GM18861 (cell line): ENCODE results near the gene NTM.

Experiments used
- ATAC-seq: cut with Tn5 transposase; IDR thresholded peaks from one replicate; pipeline ENCODE4 v1.9.1; 2021; ENCODE audit not compliant: unreplicated experiment

Gene NTM

DNA sequence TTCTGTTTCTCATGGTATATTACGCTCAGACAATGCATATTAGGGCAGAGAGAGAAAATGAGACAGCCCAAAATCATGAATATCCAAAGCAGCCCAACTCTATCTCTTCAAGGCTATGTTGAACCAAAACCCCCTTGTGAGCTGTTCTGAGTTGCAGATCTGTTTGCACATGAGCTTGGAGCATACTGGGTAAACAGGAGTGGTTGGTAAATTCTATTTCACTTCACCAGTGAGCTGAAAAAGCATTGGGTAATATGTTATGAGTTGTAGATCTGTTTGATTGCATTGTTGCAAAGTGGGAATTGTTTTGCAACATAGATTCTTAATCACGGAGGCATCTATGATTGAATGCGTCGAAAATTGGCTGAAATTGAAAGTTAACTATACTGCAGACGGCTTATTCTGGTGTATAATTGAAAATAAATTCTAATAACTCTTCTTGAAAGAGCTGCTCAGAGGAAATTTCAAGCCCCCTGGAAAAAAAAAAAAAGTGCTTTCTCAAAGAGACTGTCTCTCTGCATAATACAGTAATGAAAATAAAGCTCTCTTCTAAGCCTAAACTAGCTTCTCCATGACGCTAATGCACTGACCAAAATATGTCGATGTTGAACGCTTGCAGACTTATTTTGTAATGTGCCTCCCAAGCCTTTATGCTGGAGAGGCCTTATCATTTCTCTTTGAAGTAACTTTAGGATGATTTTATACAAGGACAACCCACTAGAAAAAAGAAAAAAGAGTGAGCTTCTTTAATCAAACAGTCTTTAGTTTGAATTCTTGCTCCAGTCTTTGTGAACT lies 263.7 kb downstream of the NTM start:
- ATAC-seq = no peak

DNA sequence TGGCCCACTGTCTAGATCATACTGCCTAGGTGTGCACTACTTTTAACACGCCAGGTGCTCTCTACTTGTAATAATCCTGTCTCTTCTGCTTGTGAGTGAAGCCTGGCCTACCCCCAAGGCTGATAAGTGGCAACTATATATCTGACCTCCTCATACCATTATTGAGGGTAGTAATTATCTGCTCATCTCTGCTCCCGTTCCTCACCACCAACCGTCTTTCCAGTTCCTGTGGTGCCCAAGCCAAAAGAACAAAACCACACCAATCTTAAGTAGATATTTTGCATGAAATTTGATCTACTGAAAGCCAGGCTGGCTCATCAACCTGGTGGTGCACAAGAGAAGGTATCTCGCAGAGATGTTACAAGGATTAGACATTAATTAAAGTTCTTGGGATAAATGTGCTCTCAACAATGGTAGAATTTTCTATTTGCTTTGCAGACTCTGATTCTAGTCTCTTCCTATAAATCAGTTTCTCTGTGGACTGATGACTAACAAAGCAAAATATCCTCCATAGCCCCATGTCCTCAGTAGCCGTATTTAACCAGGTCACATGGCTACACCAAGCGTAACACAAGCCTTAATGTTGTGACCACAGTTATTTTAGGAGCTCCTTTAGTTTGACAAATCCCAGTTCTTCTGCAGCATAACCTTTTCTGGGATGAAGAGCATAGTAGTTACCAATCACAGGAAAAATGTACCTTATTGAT lies 267.2 kb downstream of the NTM start:
- no peak for ATAC-seq

DNA sequence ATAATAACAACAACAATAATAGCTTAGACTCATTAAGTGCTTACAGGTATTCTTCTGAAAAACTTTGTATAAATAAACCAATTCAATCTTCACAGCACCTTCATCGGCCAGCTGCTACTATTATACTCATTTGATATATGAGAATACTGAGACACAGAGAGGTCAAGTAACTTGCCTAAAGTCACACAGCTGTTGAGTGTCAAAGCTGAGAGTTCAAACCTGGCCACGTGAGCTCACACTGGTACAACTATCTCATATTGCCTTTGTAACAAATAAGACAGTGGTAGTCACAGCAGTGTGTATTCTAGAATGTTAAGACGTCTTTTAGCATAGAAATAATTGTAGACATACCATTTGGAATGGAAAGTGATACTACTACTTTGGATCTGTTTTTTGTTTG lies 268.5 kb downstream of the NTM start:
- ATAC-seq = no peak

DNA sequence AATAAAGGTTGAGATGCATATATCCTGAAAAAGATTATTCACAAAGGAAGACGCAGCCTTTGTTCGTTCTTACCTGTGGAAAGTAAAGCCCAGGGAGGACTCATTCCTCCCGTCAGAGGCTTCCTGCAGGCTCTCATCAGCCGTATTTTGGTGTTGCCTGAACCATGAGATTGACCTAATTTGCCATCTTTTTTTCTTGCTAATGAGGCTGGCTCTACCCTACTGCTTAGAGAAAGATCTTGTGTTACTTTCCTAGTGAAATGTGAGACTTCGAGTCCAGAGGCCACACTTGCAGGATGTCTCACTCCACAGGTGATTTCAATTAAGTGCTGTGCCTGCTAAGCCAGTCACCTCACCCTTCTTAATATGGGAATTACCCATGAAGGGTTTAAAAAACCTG lies 269.9 kb downstream of the NTM start:
- no peak for ATAC-seq

DNA sequence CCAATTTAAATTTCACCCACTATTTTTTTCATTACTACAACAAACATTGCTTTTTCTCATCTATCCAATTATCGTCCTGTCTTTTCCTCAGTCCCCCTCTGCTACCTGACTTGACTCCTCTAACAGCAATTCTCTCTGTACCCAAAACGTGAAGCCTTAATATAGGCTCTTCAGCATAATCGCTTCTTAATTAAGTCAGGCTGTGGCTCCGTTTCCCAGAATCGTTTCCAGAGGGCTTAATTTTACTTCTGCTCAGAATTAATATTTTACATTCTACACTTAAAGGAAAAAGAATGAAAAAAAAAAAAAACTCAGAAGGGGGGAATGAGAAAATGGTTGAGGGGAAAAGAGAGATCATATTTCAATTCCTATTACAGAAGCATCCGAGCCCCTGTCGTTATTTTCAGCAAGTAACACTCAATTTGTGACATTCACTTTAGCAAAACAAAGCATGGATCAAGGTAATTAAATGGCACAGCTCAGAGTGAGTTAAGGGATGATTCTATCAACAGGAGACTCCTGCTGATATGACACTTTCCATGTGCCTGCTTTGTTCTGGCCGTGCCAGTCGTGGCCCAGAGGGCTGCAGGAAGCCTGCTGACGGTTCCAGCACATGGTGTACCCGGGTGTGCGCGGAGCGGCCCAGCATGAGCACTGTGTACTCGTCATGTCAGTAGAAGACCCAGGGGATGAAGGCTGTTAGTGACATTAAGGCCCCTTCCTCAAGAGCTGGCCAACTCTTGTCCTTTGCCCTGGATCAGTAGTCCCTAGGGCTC lies 272.5 kb downstream of the NTM start:
- ATAC-seq = no peak

DNA sequence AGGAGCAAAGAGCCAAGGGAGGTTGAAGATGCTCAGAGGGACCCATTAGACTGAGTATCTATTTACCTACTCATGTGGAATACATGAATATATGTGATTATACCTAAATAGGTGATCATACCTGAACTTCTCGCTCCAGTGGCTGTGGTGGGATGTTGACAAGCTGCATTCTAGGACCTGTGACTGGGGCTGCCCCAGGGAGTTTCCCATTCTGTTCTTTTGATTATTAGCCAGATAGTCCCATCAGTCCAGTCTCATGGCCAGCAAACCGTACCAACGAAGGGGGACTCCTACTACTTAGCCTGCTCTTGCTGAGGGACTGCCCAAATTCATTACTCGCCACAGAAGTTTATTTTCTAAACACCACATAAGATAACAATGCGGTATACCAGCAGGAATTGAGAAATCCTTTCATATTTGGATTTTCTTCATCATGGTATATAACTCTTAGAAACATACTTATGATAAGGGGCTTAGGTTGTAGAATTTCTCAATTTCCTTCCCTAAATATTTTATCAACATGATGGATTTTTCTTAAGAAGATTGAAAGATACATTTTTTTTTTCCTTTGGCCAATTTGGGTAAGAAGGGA lies 273.9 kb downstream of the NTM start:
- ATAC-seq = peak; percentile 64

DNA sequence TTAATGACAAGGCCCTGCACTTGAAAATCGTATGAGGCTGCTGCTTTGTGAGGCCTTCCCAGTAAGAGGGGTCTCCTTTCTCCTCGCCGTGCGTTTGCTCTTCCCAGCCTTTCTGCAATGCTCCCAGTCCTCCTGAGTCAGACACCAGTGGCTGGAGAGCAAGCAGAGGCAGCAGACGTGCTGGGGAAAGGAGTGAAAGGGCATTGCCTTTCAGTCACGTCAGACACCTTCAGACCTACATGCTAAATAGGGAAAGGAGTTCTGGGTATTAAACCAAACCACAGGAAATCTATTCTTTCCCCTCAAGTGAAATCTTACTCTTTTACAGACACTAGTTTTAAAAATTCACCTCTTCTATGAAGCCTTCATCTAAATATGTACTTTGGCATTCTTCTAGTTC lies 274.8 kb downstream of the NTM start:
- ATAC-seq = no peak

DNA sequence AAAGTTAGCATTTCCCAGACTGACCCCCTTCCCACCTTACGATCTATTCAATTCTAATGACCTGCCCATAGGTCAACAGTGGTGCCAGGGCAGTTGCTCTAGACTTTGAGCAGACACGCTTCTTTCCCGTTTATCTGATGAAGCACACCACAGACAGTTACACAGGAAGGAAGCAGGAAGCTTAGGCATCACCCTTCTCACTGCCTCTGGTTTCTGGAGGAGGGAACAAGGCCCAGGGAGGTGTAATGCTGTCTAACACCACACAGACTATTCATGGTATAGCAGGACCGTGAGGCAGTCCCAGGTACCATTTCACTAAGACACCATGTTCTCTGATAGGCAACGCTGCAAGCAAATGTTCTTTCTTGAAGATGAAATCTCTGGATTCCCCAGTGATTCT lies 279.4 kb downstream of the NTM start:
- ATAC-seq = no peak

DNA sequence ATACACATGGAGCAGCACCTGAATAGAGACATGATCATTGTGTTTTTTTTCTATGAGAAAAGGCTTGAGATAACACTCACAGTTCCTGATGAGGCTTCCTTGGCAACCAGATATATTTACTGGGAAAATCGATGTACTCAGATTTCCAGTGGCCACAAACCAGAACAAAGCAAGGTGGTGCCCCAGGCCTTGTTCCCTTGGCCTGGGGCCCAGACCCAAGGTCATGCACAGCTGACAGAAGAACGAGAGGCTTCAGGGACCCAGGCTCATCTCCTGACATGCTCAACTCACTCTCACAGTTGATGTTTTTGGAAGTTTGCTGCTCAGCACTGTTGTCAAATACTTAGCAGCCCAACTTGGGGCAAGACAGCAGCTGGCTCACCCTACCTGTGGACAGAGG lies 281.8 kb downstream of the NTM start:
- ATAC-seq = no peak

DNA sequence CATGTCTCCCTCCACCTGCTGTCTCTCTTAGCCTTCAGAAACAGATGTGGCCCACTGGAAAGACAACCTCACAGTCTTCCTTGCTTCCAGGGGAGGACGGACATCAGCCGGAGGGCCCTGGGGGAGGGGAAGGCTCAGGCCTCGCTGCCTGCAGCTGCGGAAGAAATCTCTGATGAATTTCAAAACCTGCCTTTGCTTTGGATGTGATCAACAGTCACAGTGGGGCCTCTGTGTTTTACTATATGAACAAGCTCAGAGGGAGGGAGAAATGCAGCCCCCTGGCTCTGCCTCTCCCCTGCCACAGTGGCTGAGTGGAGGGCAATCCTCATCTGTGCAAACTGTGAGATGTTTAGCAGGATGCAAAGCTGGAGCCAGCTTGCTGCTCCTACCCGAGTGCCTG lies 282.8 kb downstream of the NTM start:
- ATAC-seq = no peak

DNA sequence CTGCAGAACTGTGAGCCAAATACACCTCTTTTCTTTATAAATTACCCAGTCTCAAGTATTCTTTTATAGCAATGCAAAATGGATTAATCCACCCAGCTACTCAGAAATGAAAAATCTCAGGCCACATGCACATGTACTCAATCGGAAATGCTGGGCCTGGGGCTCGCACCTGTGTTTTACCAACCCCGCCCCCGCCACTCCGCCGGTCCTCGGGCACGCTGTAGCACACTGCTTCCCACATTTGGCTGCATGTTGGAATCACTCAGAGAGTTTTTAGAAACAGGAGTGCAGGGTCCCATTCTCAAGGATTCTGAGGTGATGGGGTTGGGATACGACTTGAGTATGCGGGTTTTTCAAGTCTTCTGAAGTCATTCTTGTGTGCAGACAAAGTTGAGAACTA lies 284.4 kb downstream of the NTM start:
- ATAC-seq = no peak

DNA sequence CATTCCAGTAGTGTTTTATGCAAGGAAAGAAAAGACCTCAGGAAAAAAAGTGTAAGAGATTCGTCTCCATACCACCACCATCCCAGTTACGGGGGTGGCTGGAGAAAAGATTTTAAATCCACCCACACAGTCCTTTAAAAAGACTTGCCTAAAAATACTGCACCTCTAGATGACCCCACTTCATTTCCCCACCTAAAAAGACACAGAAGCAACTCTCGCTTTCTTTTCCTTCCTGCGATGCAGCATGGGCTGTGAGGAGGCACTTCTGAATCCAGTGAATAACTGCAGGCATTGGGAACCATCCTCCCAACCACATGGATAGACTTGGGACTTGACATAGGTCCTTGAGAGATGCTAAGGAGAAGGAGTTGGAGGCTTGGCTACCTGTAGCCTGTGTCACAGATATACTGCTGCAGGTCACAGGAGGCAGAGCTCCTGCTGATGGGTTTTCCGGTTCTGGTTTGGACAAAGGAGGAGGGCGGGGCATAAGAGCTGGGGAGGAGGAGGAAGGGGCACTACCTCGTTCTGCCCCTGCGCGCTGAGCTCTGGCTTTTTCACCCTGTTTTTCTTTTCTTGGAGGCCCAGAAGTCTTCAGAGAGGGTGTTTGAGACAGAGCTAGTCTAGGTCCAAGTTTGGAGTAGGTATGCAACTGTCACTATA lies 285.9 kb downstream of the NTM start:
- ATAC-seq = no peak

DNA sequence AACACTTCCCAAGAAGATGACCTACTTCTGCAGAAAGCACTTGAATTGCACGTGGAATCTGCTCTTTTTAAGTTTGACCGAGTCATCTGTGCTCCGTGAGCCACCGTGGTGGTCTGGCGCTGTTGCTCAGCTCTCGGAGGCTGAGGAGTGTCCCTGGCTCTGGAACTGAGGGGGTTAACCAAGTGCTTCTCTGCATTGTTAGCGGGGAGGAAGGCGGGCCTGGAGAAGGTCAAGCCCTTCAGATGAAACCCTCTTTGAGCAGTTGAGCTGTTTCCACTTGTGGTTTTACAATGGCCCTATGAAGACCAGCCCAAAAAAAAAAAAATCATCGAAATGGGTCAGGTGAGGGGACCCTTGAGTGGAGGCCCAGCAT lies 286.4 kb downstream of the NTM start:
- ATAC-seq = no peak

DNA sequence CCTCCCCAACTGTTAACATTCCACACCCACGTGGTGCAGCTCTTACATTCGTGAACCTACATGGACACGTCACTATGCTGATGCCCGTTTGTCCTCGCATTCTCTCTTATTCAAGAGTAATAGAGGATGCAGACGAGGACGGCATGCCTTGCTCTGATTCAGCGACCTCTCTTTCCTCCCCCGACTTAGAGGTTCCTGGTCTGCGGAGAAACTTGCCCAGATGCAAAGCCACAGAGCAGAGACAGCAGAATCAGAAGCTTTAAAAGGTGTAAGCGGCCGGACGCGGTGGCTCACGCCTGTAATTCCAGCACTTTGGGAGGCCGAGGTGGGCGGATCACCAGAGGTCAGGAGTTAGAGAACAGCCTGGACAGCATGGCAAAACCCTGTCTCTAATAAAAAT lies 288.0 kb downstream of the NTM start:
- no peak for ATAC-seq

DNA sequence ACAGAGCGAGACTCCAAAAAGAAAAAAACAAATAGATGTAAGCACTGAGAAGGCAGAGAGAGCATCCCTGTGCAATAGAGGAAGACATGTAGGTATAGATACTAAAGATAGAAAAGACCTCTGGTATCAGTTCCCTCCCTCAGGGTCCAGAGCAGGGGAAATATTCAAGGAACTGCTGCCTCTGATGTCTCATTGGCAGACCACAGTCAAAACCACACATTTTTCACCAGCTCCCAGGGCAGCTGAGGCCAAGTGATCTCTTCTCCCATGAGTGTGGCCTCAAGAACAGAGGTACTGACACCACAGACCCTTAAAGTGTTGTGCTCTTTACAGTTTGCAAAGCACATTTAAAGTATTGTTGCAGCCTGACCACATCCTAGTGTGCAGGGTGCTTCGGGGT lies 288.5 kb downstream of the NTM start:
- peak; percentile 63 for ATAC-seq

DNA sequence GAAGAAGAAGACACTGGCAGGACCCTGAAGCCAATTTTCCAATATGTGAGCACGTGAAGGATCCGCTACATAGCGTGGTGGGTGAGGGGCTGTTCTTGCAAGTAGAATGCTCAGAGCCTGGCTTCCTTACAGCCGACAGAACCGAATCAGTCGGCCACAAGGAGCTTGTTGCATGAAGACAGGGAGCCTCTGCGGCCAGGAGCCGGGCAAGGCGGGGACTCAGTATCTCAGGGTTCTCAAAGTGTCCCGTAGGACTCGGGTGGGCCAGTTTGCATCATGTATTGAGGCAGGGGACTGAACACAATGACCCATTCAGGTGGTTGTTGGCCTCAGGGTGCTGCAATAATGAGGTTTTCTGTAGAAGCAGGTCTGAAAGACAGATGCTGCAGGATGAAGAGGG lies 289.5 kb downstream of the NTM start:
- ATAC-seq = no peak

DNA sequence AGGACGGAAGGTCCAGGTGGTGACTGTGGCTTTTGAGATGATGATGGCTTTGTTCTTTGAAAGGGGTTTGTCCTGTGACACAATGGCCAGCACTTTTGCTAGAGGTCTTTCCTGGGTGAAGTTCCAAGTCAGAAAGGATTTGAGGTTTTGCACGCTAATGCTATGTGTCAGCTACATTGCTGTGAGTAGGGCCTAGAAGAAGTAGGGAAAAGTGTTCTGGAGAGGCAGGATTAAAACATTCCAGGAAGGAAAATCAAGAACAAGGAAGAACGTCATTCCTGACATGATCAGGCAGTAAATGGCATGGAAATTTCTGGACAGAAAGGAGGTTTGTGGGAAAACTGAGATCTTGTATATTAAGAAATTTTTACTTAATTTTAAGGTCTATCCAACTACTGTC lies 290.7 kb downstream of the NTM start:
- ATAC-seq = no peak

DNA sequence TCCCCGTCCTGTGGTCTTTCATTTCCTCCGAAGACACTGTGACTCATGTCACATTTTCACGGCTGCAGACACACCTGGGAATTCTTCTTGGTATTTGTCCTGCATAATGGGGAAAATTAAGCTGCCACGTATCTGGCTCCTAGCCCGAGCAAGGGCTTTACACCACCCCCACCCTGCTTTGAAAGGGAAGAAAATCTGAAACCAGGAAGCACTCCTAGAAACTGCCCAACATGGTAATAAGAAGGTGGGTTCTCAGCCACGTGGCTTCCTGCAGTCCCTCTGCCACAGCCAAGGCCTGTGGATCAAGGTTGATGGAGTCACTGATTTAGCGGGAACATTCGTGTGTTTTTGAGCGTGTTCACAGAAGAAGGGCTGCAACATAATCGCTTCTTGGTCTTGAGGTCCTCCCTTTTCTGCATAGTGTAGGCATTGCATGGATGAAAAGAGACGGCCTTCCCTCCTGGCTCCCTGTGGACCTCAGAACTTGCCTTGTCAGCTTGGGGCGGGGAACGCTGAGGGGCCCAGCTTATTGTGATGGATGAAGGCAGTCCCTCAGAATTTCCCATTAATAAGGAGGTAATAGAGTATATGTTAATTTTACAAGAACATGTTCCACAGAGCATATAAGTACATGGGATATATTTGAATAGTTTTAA lies 292.0 kb downstream of the NTM start:
- no peak for ATAC-seq

DNA sequence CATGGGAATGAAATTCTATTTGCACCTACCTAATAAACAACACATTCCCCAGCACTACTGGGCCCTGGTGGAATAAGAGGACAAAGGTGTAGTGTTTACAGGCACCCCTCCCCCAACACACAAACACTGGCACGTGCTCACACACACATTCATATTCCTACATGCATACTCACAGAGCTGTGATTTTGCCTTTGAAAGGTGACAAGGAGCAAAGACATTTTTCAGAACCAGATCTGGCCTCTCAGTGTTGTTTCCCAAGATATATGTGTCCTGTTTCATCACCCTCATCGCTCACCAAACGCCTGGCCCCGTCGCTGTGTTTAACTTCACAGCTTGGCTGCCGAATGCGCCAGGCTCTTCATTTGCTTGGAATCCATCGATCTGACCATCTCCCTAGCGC lies 292.6 kb downstream of the NTM start:
- no peak for ATAC-seq

DNA sequence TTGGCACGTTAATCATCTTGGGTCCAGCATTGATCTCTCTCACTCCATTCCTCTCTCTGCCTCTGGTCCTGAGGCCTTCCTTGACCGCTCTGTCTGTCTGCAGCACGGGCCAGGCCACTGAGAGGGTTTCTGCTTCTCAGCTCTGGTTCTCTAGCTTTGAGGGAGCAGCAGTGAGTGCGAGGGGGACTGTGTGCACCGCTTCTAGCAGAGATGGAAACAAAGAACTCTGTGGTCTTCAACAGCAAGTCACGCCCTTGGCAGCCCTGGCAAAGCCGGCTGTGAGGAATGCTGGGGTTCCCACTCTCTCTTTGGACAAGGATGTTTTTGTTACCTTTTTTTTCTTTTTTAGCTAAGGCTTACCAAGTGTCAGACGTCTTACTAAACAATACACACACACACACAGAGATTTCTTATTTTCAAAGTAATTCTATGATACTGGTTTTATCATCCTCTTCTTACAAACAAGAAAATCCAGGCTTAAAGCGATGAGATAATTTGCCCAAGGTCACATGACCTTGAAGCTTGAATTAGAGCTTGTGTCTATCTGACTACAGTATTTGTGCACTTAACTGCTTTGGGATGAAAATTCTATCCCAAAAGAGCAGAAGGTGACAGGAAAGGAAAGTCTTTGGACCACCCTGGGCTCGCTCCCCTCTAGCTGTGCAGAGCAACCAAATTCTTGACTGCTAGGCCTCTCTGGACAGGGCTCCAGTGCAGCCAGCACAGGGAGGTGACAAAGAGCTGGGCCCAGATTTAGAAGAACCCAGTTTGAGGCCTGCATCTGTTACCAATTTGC lies 293.2 kb downstream of the NTM start:
- ATAC-seq = no peak
